Mesothelial cell of epicardium (in vitro differentiated cells): Measurements from ENCODE around the gene ATP10B. TPM values are rescaled to one million over a fixed set of nuclear protein-coding genes. Genes with fewer than 3 reads are reported as not detected.

Source experiments
- DNase-seq, 2 experiments: peaks; one replicate each; pipeline ENCODE4 v3.0.0; 2021; ENCODE audit warnings: low spot score in 2 of 2; ENCODE audit not compliant: unreplicated experiment in 2 of 2
- H3K27ac Mint-ChIP-seq: 2 replicates; pipeline ENCODE4 v1.8.0; 2021; ENCODE audit warnings: mixed read lengths
- H3K27me3 Mint-ChIP-seq: 2 replicates; pipeline ENCODE4 v1.8.0; 2021; ENCODE audit warnings: low read depth, mixed read lengths
- H3K36me3 Mint-ChIP-seq: 2 replicates; pipeline ENCODE4 v1.8.0; 2021; ENCODE audit warnings: mixed read lengths
- H3K4me1 Mint-ChIP-seq: 2 replicates; pipeline ENCODE4 v1.8.0; 2021; ENCODE audit warnings: mixed read lengths
- H3K4me3 Mint-ChIP-seq: 2 replicates; pipeline ENCODE4 v1.8.0; 2021; ENCODE audit warnings: mild to moderate bottlenecking, moderate library complexity, mixed read lengths
- H3K9me3 Mint-ChIP-seq: 2 replicates; pipeline ENCODE4 v1.8.0; 2021; ENCODE audit warnings: mixed read lengths
- CTCF ChIP-seq: fragments of 200-600 bp; sonication (generic); IDR thresholded peaks from one replicate; pipeline ENCODE4 v1.5.0; 2021; ENCODE audit warnings: antibody characterized with exemption; ENCODE audit not compliant: unreplicated experiment
- total RNA-seq: library from RNA; stranded (reverse); gene quantifications from 3 replicates; pipeline ENCODE4 v1.2.1, GENCODE V29; 2021

ATP10B gene
- total RNA-seq, 1 donor from 2014 or later, result not detected

DNA sequence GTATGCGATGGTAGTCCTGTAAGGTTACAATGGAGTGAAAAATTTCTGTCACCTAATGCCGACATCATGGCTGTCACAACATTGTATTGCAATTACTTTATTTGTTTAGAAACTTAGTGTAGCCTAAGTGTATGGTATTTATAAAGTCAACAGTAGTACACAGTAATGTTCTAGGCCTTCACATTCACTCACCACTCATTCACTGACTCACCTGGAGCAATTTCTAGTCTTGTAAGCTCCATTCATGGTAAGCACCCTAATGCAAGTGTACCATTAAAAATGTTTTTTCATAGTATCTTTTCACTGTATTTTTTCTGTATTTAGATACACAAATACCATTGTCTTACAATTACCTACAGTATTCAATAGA, 58.5 kb downstream of the ATP10B start:
- H3K27me3 Mint-ChIP-seq, result peaks cover 2% of the 10 kb centered on the region
- H3K4me3 Mint-ChIP-seq, result no peak overlapping the region
- no peaks in the 10 kb centered on the region for H3K9me3 Mint-ChIP-seq
- no peak overlapping the region for H3K27ac Mint-ChIP-seq
- TF ChIP-seq CTCF, result no peak
- H3K36me3 Mint-ChIP-seq, result no peaks in the 10 kb centered on the region
- H3K4me1 Mint-ChIP-seq, result no peaks in the 10 kb centered on the region
- DNase-seq, result no peak

GRCh38 chr5:160792732-160793529, 59.1 kb downstream of the ATP10B start:
- Mint-ChIP-seq H3K4me3 (no peak overlapping the region), H3K27ac (no peak overlapping the region), H3K4me1 (no peaks in the 10 kb centered on the region), H3K36me3 (no peaks in the 10 kb centered on the region), H3K27me3 (peaks cover 2% of the 10 kb centered on the region), H3K9me3 (no peaks in the 10 kb centered on the region)
- no peak for DNase-seq
- no peak for TF ChIP-seq CTCF

DNA sequence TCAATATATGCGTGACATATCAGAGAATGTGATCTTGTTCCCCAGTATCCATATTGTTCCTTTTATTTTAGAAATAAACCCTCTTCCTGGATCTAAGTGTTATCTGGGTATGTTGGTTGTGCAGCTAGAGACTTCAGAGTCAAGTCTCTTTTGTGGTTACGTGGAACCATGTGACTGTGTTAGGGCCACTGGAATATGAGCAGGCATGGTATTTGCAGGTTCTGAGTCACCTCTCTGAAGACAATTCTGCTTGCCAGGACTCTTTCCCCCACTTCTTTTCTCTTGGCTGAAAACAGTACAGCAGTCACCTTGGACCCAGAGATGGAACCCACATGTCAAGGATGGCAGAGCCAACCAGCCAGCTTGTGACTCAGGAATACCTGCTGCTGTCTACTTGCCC, 59.7 kb downstream of the ATP10B start:
- Mint-ChIP-seq H3K36me3 (no peaks in the 10 kb centered on the region), H3K27ac (no peak overlapping the region), H3K27me3 (peaks cover 2% of the 10 kb centered on the region), H3K4me1 (no peaks in the 10 kb centered on the region), H3K4me3 (no peak overlapping the region), H3K9me3 (no peaks in the 10 kb centered on the region)
- no peak for DNase-seq
- TF ChIP-seq CTCF, result no peak

GRCh38 chr5:160789219-160789859, 62.7 kb downstream of the ATP10B start:
- Mint-ChIP-seq H3K9me3 (no peaks in the 10 kb centered on the region), H3K36me3 (no peaks in the 10 kb centered on the region), H3K27me3 (peaks cover 2% of the 10 kb centered on the region), H3K4me3 (no peak overlapping the region), H3K4me1 (no peaks in the 10 kb centered on the region), H3K27ac (no peak overlapping the region)
- DNase-seq, result no peak
- TF ChIP-seq CTCF, result no peak

GRCh38 chr5:160788102-160788660, 63.8 kb downstream of the ATP10B start:
- H3K27ac Mint-ChIP-seq, result no peak overlapping the region
- DNase-seq, result no peak
- peaks cover 2% of the 10 kb centered on the region for H3K27me3 Mint-ChIP-seq
- no peak overlapping the region for H3K4me3 Mint-ChIP-seq
- H3K36me3 Mint-ChIP-seq, result no peaks in the 10 kb centered on the region
- no peaks in the 10 kb centered on the region for H3K9me3 Mint-ChIP-seq
- no peak for TF ChIP-seq CTCF
- H3K4me1 Mint-ChIP-seq, result no peaks in the 10 kb centered on the region
